ENCODE results near the gene ERC2. TPM values are rescaled to one million over a fixed set of nuclear protein-coding genes. Genes with fewer than 3 reads are reported as not detected.

Gene ERC2
- total RNA-seq, 1 donor from 2014 or later, result 48.3 TPM

DNA sequence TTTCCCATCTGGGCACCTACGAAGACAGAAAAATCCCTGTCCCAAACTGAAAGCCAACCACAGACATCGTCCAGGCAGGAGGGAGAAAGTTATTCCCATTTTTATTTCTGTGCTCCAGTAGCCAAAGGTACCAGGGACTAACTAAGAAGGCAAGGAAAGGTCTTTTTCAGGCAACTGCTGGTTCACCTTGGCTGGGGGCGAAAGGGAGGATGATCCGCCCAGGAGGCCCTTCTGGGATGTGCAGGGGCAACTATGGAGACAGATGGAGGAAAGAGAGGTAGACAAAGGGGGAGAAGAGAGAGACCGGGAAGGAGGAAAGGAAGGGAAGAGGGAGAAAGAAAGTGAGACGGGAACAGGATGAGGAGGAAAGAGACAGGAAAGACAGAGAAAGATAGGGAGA is 994.5 kb downstream of the ERC2 start:
- Mint-ChIP-seq H3K9me3 (ENCODE audit: unreplicated experiment) (peaks cover 3% of the 10 kb centered on the region), H3K36me3 (ENCODE audit: unreplicated experiment) (peaks cover 5% of the 10 kb centered on the region), H3K27ac (ENCODE audit: unreplicated experiment) (peak overlapping the region; percentile 64), H3K27me3 (ENCODE audit: unreplicated experiment) (peaks cover 8% of the 10 kb centered on the region), H3K4me1 (ENCODE audit: low read depth, unreplicated experiment) (peaks cover 14% of the 10 kb centered on the region), H3K4me3 (ENCODE audit: unreplicated experiment) (peak overlapping the region; percentile 93)
- TF ChIP-seq, protein P1, sequence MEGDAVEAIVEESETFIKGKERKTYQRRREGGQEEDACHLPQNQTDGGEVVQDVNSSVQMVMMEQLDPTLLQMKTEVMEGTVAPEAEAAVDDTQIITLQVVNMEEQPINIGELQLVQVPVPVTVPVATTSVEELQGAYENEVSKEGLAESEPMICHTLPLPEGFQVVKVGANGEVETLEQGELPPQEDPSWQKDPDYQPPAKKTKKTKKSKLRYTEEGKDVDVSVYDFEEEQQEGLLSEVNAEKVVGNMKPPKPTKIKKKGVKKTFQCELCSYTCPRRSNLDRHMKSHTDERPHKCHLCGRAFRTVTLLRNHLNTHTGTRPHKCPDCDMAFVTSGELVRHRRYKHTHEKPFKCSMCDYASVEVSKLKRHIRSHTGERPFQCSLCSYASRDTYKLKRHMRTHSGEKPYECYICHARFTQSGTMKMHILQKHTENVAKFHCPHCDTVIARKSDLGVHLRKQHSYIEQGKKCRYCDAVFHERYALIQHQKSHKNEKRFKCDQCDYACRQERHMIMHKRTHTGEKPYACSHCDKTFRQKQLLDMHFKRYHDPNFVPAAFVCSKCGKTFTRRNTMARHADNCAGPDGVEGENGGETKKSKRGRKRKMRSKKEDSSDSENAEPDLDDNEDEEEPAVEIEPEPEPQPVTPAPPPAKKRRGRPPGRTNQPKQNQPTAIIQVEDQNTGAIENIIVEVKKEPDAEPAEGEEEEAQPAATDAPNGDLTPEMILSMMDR (IDR thresholded peaks at IDR 0.05; ENCODE audit: partially characterized antibody, unreplicated experiment), result no peak
- no peak for DNase-seq

DNA sequence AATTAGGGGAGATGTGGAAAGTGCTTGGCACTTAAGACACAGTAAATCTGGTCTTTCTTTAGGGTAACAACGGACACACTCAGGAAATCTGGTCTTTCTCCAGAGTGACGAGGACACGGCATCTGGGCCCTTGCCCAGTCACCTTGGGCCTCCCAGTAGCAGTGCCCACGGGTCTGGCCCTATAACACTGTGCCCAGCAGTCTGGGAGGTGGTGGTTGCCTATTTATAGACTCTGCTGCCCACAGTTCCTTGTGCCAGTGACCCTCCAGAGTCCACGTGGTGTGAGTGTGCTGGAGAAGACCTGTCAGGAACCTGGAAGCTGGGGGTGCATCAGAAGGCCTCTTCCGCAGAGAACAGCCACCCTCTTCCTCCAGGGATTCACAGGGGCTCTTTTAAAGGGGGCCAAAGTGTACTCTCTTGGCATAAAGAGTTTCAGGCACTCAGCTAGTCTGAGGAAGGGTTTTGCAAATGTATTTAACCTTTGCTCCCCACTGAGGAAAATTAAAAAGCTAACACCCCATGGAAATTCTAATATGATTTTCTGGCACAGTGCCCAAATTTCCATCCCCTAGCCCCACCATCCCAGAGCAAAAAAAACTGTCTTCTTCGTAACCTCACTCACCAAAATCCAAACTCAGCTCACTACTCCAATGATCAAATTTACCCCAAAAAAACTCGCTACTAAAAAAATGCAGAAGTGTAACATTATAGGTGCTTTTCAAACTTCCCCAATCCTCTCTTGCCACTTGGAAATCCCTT is 996.6 kb downstream of the ERC2 start:
- Mint-ChIP-seq H3K4me1 (ENCODE audit: low read depth, unreplicated experiment) (peaks cover 7% of the 10 kb centered on the region), H3K4me3 (ENCODE audit: unreplicated experiment) (no peak overlapping the region), H3K27me3 (ENCODE audit: unreplicated experiment) (peaks cover 6% of the 10 kb centered on the region), H3K27ac (ENCODE audit: unreplicated experiment) (no peak overlapping the region), H3K9me3 (ENCODE audit: unreplicated experiment) (peaks cover 2% of the 10 kb centered on the region), H3K36me3 (ENCODE audit: unreplicated experiment) (peaks cover 5% of the 10 kb centered on the region)
- TF ChIP-seq, protein P1 (IDR thresholded peaks at IDR 0.05; ENCODE audit: partially characterized antibody, unreplicated experiment), result no peak
- no peak for DNase-seq

DNA sequence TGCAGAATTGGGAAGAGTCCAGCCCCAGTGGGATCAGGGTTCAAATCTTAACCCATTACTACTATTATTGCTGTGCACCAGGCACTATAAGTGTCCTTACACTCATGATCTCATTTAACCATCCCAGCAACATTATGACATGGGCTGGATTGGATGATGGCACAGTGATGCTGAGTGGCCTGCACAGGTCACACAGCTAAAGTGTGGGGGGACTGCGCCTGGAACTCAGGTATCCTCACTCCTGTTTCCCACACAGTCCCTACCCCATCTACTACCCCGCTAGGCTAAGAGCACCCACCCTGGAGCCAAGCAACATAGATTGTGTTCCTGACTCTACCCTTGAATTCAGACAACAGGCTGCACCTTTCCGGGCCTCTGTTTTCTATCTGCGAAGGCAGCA is 997.2 kb downstream of the ERC2 start:
- H3K9me3 Mint-ChIP-seq (ENCODE audit: unreplicated experiment), result peaks cover 2% of the 10 kb centered on the region
- no peak for DNase-seq
- peaks cover 5% of the 10 kb centered on the region for H3K36me3 Mint-ChIP-seq (ENCODE audit: unreplicated experiment)
- peaks cover 6% of the 10 kb centered on the region for H3K27me3 Mint-ChIP-seq (ENCODE audit: unreplicated experiment)
- TF ChIP-seq, protein P1 (IDR thresholded peaks at IDR 0.05; ENCODE audit: partially characterized antibody, unreplicated experiment), result no peak
- H3K4me3 Mint-ChIP-seq (ENCODE audit: unreplicated experiment), result no peak overlapping the region
- H3K4me1 Mint-ChIP-seq (ENCODE audit: low read depth, unreplicated experiment), result peaks cover 7% of the 10 kb centered on the region
- H3K27ac Mint-ChIP-seq (ENCODE audit: unreplicated experiment), result no peak overlapping the region

DNA sequence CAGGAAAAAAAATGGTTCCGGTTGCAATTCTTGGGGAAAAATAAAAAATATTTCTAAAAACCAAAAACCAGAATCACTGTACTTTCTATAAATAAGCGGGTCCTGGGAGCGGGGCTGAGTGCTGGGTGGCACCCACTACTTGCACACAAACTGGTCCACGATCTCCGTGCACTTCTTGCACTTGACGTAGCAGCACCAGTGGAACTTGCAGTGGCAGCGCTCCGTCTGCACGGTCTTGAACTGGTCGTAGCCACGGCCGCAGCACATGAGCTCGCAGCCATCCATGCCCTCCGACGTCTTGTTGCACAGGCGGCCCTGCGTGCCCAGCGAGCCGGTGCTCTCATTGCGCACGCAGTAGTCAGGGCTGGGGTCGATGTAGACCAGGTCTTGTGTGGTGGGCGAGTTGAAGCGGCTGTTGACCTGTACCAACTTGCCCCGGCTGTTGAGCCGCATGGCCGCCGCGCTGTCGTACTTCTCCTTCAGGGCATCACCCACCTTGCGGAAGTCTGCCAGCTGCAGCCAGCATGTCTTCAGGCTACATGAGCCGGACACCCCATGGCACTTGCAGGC is 998.2 kb downstream of the ERC2 start:
- peaks cover 7% of the 10 kb centered on the region for H3K4me1 Mint-ChIP-seq (ENCODE audit: low read depth, unreplicated experiment)
- DNase-seq, result no peak
- peaks cover 5% of the 10 kb centered on the region for H3K36me3 Mint-ChIP-seq (ENCODE audit: unreplicated experiment)
- peaks cover 2% of the 10 kb centered on the region for H3K9me3 Mint-ChIP-seq (ENCODE audit: unreplicated experiment)
- H3K27me3 Mint-ChIP-seq (ENCODE audit: unreplicated experiment), result peaks cover 9% of the 10 kb centered on the region
- TF ChIP-seq, protein P1 (IDR thresholded peaks at IDR 0.05; ENCODE audit: partially characterized antibody, unreplicated experiment), result no peak
- no peak overlapping the region for H3K27ac Mint-ChIP-seq (ENCODE audit: unreplicated experiment)
- no peak overlapping the region for H3K4me3 Mint-ChIP-seq (ENCODE audit: unreplicated experiment)

DNA sequence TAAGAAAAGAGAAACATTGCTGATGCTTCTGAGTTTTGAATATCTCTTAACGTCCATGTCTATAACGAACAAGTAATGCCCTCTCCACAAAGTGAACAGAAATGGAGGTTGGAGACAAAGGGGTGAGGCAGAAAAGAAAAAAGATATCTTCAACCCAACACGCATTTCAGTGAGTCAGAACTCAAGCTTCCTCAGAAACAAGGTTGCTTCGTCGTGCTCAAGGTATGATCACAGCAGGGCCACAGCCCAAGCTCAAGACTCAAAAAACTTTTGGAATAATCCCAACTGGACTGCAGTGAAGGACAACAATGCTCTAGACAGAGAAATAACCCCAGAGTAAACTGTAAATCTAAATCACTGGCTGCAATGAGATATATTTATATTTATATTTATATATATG is 1000.0 kb downstream of the ERC2 start:
- Mint-ChIP-seq H3K4me1 (ENCODE audit: low read depth, unreplicated experiment) (peaks cover 2% of the 10 kb centered on the region), H3K9me3 (ENCODE audit: unreplicated experiment) (no peaks in the 10 kb centered on the region), H3K27me3 (ENCODE audit: unreplicated experiment) (peaks cover 5% of the 10 kb centered on the region), H3K4me3 (ENCODE audit: unreplicated experiment) (no peak overlapping the region), H3K27ac (ENCODE audit: unreplicated experiment) (no peak overlapping the region), H3K36me3 (ENCODE audit: unreplicated experiment) (no peaks in the 10 kb centered on the region)
- no peak for DNase-seq
- TF ChIP-seq, protein P1 (IDR thresholded peaks at IDR 0.05; ENCODE audit: partially characterized antibody, unreplicated experiment), result no peak
